NCI-H1105 (cell line): ENCODE measurements around the gene CCDC122.
"Not testable (repeated sequence)": the region's sequence is repeated elsewhere in the genome, so short reads cannot be mapped to it uniquely, and the experiment has no call there.

ENCODE experiments used
- DNase-seq: peaks from one replicate; lab custom pipeline; 2025; lab: John Stamatoyannopoulos, UW

CCDC122 gene

DNA sequence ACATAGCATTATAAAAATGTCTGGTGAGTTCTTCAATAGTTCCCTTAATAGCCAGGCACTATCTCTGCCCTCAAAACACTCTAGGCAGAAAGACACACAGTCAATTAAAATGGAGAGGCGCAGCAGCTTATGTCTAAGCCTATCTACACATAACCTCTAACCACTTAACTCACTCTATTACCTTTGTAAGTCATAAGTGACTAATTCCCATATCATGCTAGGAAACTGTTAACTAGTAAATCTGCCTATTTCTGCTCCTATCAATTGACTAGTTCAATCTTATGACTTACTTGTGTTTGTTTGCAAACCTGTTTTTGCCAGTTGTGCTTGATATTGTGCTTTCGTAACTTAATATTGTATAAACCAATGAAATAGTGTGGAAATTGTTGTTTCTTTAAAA lies 3.2 kb downstream of the CCDC122 start:
- DNase-seq: no peak

DNA sequence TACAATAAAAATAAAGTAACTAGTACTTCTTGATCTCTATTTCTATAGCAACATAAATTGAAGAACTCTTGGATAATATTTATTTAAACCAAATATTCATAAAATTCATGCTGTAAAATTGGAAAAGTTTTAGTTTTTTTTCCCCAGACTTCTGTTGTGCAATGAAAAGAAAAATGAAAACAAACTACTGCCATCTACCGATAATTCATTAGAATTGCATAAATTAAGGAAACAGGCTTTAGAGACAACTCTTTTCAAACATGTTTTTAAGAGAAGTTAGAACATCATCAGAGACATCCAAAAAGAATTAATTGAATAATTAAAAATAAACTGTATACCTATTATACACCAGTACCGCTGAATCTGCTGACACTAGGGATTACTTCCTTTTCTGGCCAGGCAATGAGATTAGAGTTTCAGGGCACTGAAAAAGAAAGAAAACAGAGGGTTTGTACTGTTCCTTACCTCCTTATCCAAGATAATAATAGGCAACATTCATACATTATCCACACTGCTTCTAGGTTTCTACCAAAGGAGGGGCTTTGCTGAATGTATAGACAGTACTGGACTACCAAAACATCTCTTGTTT lies 4.9 kb downstream of the CCDC122 start:
- no peak for DNase-seq

DNA sequence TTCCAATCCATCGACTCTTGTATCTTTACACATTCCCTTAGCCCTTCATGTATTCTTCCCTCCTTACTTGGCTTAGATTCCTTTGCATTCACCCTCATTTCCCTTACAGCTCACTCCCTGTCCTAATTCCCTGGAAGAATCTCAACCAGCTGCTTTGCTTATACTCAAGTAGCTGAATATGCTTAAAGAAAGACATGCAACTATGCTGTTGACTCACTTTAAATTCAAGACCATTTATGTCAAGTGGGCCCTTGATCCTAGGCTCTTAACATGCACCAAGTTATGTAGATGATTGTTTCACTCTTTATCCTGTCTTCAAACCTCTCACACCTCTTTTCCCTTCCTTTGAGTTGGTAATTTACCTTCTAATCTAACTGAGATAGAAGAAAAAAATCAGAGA lies 7.4 kb downstream of the CCDC122 start:
- no peak for DNase-seq

DNA sequence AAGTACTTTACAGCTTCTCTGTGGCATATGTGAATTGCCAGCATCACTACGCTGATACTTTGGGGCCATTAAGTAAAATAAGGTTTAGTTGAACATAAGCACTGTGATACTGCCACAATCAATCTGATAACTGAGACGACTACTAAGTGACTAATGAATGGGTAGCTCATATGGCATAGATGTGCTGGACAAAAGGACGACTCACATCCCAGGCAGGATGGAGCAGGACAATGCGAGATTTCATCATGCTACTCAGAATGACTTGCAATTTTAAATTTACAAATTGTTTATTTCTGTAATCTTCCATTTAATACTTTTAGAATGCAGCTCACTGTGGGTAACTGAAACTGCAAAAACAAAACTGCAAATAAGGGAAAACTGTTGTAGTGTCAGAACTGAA lies 13.6 kb downstream of the CCDC122 start:
- DNase-seq: no peak

DNA sequence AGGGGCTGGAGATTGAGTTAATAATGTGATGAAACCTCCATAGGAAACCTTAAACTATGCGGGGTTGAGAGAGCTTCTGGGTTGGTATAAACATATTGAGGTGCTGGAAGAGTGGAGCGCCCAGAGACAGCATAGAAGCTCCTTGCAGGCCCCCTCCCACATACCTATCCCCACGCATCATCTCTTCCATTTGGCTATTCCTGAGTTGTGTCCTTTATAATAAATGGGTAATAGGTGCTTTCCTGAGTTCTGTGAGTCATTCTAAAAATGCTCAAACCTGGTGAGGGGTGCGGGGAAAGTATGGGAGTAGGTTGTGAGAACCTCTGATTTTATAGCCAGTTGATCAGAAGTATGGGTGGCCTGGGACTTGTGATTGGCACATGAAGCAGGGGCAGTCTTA lies 14.6 kb downstream of the CCDC122 start:
- no peak for DNase-seq

DNA sequence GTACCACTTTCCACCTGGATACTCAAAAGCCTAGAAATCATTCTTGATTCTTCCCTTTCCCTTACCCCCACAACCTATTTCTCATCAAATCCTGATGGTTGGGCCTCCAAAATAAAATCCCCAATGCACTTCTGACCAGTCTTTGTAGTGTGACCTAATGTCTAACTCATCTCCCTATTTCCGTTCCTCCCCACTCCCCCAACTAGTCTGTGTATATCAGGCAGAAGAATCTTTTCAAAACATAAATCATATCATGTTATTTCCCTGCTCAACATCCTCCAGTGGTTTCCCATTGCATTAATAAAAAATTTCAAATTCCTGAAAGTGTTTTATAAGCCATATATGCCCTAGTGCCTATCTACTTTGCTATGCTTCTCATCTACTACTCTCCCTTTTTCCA lies 17.7 kb downstream of the CCDC122 start:
- DNase-seq: no peak

DNA sequence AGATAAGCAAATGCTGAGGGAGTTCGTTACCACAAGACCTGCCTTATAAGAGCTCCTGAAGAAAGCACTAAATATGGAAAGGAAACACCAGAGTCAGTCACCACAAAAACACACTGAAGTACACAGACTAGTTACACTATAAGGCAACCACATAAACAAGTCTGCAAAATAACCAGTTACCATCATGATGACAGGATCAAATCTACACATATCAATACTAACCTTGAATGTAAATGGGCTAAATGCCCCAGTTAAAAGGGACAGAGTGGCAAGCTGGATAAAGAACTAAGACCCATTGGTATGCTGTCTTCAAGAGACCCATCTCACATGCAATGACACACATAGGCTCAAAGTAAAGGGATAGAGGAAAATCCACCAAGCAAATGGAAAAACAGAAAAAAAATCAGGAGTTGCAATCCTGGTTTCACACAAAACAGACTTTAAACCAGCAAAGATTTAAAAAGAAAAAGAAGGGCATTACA lies 26.6 kb downstream of the CCDC122 start:
- no peak for DNase-seq

DNA sequence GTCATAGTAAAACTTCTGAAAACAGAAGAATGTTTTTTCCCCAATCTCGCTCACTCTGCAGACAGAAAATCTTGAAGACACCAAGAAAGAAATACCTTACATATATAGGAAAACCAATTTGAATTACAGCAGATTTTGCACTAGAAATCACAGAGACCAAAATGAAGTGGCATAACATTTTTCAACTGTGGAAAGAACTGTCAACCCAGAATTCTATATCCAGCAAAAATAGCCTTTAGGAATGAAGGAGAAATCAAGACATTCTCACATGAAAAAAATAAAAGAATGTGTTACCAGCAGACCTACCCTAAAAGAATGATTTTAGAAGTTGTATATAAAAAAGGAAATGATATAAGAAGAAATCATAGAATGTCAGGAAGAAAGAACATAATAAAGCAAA lies 28.7 kb downstream of the CCDC122 start:
- DNase-seq: no peak

DNA sequence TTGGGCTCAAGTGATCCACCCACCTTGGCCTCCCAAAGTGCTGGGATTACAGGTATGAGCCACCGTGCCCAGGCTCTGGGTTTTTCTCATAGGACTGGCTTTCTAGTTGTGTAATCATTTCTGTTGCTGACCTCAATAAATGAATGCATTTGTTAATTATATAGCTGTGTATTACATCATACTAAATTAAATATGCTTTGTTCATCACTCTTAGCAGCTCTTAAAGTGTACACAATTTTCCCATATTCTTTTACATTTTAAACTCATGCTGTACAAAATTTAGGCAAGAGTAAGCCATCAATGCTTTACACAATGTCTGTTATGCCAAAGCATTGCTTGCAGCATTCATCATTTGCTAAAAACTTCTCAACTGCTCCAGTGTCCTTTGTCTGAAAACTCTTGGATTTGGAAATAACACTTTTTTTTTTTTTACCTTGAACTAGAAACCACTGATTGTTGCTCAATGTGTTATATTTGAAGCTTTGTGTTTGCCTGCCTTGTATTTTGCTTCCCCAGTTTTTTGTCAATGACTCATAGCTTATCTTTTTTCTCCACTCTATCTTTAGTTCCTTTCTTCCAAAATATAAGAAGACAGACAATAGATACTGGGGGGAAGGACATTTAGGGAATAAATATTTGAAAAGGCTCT lies 31.4 kb downstream of the CCDC122 start:
- no peak for DNase-seq

DNA sequence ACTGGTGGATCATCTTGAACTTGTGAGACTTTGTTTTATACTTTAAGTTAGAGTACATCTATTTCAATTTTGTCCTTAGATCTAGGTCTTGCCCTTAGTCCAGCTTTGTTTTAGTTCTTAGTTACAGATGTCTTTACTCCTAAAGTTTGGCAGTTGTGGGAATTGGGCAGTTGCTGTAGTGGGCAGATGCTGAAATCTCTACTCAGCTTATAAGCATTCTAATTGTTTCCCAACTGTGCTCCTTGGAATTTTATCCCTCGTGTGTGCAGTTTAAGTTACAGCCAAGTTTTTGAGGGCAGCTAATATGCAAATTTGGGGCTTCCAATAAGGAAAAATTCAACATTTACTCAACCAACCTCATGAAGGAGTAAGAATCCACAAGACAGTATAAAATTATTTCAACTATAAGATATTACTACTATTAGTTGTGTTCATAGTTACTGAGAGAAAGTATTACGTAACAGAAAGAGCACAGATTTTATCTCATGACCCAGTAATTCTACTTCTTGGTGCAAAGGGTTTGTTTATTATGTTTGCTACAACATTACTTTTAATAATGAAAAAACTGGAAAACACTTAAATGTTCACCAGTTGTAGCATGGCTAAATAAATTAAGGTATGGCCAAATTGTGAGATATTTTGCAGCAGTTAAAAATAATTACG lies 32.9 kb downstream of the CCDC122 start:
- no peak for DNase-seq

DNA sequence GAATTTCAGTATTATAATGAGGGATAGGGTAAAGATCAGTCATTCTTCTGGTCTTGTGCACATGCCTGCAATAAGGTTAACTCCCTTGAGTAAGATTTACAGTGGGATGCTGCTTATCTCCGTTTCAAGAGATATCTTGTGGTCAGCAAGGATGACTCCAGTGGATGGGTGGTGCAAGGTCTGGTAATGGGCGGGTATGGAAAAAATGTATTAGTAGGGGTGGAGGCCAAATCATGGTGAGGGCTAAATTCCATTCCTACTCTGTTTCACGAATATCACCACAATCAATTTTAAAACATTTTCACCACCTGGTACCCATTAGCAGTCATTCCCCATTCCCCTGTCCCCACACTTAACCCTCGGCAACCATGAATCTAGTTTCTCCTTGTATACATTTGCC lies 40.6 kb downstream of the CCDC122 start:
- no peak for DNase-seq

DNA sequence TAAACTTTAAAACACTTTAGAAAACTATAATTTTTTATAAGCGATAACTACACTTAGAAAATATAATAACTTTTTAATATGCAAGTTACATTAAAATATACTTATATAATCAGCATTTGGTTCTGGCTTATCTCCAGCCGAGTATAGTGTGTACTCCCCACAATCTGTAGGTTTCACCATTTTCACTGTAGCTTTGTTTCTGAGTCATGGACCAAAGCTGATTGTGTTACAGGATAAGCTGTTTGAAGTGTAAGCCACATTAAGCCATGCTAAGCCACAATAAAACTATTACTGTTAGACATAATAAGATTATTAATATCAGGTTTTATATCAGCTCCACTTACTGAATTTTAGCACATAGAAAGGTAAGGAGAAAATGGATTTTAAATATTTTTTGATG lies 43.8 kb downstream of the CCDC122 start:
- no peak for DNase-seq

DNA sequence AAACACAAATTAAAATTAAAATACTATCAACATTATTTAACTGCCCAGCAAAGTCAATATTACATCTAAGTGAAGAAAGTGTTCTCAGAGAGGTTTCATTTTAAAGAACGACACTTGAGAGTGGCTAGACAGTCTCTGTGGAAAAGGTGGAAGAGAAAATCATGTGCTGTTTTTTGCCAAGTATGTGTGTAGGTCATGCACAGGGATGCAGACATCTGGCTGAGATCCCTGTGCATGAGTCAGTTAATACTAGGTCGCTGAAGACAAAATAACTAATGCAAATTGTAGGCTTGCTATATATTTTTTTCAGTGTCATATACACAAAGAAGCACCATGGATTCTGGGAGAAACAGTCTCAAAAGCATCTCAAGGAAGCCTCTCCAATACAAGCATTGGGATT lies 48.5 kb downstream of the CCDC122 start:
- DNase-seq: no peak

DNA sequence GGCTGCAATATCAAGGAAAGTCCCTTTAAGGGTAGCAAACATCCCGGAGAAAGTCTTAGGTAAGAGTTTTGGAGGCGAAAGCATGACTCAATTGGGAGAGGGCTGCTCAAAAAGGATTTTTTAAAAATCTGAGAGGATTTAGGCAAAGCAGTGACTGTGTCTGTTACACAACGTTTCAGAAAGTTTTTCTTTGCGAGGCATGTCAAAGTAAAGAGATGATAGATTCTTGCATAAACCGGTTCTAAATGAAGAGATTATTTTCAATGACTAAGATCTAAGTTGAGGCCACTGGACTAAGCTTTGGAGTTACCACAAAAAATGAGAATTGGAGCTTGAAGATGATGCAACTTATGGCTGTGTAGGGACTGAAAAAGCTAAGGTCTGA lies 49.1 kb downstream of the CCDC122 start:
- DNase-seq: no peak

DNA sequence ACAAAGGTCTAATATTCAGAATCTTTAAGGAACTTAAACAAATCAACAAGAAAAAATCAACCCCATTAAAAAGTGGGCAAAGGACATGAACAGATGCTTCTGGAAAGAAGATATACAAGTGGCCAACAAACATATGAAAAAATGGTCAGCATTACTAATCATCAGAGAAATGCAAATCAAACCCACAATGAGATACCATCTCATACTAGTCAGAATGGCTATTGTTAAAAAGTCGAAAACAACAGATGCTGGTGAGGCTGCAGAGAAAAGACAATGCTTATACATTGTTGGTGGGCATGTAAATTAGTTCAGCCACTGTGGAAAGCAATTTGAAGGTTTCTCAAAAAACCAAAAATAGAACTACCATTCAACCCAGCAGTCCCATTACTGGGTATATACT lies 54.9 kb downstream of the CCDC122 start:
- DNase-seq: not testable (repeated sequence)

DNA sequence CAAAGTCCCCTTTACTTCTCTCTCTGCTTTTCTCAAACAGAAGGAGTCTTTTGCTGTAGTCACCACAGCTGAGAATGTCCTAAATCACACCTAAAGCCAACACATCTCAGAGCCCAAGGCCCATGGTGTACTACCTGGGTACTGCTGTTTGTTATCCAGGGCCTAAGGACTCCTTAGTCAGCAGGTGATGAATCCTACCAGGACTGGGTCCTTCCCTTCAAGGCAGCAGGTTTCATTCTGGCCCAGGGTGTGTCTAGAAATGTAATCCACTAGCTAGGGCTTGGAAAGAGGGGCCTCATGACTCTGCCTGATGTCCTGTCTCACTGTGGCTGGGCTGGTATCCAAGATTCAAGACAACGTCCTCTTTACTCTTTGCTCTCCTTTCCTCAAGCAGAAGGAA lies 56.6 kb downstream of the CCDC122 start:
- no peak for DNase-seq

DNA sequence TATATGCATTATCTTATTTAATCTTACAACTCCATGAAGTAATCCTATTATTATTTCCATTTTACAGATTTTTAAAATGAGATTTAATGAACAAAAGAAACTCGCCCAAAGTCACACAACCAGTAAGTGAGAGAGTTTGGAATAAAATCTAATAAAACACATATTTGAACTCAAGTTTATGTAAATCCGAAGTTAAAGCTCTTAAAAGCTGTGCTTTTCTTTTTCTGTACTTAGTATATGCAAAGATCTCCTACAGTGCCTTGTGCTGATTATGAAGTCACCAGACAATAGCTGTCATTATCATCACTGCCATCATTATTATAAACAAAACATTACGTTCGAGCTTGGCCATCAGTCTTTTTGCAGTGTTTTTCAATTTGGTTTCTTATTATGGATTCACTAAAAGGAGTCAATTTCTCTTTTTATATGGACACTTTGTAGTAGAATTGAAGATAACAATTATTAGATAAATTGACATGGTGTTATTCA lies 63.1 kb downstream of the CCDC122 start:
- DNase-seq: no peak

DNA sequence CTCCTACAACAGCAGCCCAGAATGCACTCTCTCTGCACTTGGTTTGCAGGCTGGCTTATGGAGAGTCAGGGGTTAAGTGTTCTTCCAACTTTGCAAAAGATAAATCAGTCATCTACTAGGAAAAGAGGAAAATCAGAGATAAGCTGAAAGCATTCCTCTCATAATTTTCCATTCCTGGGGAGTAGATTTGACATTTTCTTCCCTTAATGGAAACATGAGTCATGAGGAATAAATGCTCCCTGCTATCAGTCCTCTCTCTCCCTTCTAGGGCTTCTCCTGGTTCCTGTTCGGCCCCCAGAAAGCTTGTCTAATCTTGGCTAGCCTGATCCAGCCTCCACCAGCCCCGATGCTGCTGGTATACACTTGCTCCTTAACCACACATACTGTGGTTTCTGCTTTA lies 64.3 kb downstream of the CCDC122 start:
- no peak for DNase-seq

DNA sequence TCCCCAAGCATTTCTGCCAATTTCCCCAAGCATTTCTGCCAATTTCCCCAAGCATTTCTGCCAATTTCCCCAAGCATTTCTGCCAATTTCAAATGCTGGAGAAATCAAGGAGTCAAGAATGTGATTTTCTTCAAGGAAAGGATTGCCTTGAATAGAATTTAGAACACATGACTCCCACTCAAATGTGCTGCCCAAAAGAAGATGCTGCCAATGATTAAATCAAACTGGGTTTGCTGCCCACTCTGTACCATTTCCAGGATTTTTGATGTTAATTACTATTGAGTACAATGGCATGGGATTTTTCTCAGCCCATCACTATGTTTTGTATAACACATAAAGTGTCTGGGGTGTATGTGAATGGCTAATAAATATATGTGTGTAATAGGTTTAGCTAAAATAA lies 70.9 kb downstream of the CCDC122 start:
- no peak for DNase-seq

DNA sequence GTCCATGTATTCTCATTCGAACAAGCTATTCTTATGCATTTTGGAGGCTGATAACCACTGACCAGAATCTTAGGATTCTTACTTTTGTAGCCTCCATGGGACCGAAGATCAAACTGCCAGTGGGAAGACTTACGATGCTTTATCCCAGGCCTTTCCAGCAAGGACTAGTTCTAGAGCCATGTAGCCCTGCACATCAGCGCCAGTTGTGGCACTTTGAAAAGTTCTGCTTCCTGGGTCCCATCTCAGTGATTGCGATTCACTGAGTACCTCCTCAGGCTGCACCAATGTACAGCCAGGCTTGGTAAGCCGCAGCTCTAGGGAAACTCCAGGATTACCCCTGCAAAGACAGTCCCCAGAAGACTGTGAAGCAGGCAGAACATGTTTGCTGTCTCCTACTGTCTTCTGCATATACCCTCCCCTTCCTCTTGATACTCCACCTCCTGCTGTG lies 73.8 kb downstream of the CCDC122 start:
- no peak for DNase-seq

DNA sequence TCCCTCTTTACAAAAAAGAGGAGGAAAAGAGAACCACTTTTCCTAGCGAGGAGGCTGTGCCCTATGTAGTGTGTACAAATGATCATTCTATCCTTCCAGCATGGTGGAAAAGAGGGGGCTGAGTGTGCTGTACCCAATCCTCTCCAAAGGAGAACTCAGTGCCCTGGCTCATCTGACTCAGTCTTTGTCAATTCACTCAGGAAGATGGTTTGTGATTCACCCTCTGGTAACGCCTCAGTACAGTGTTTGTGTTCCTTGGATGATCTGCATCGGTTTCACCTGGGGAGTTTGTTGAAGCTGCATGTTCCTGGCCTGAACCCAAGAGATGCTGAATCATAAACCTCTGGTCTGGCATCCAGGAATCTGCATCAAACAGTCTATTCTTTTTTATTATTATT lies 74.5 kb downstream of the CCDC122 start:
- no peak for DNase-seq

DNA sequence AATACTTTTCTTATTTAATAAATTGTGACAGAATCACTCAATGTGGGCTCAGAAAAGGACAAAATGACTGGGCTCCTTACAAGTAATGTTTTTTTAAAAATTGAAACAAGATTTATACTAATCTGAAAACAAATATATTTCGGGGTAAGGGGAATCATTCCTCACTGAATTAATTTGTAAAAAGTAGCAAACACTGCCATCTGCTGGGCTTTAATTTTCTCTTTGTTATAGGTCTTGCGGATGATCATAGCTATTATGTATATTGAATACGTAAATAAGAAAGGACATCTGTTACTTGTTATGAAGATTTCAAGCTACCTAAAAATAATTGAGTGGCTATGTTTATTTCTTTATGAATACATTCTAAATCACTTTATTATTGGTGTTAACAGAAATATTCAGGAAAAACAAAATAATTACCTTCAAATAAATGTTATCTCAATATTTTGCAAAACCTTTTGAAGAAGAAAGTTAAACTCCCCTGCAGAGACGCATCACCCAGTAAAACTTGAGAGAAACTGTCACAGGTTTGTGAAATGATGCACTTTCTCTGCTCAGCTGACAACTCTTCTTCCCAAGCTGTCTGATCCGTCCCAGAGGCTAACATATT lies 75.0 kb downstream of the CCDC122 start:
- DNase-seq: peak; percentile 39

DNA sequence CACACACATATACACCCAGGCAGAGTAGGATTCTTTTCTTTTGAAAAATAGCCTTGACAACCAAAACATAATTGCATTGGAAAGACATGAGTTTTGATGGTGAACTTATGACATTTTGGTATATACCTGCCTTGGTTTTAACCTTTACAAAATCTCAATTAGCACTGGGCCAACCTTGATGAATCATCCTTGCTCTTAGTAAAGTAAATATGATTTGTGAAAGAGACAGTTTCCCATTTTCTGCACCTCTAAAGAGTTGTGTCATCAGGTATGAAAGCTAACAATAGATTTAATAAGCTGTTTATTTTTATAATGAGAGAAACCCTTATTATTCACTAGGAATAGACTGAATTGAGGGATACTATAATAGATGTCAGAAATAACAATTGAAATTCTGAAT lies 77.0 kb downstream of the CCDC122 start:
- no peak for DNase-seq
